GDM1 (cell line): ENCODE results near the gene ARHGAP26.
"Not testable (repeated sequence)": the region's sequence is repeated elsewhere in the genome, so short reads cannot be mapped to it uniquely, and the experiment has no call there.

Experiments used
- DNase-seq: peaks from one replicate; lab custom pipeline; 2025; lab: John Stamatoyannopoulos, UW

ARHGAP26 gene

GRCh38 chr5:143092711-143093451 lies 322.7 kb downstream of the ARHGAP26 start:
- DNase-seq, result not testable (repeated sequence)

GRCh38 chr5:143093452-143094086 lies 323.4 kb downstream of the ARHGAP26 start:
- DNase-seq, result no peak

GRCh38 chr5:143094087-143094521 lies 323.9 kb downstream of the ARHGAP26 start:
- DNase-seq, result no peak

- not testable (repeated sequence) for DNase-seq
These were observed 324.4 kb downstream of the ARHGAP26 start for GRCh38 chr5:143094608-143095007.

- no peak for DNase-seq
These were observed 330.9 kb downstream of the ARHGAP26 start for GRCh38 chr5:143101121-143101520.

- DNase-seq, result no peak
These were observed 331.7 kb downstream of the ARHGAP26 start for GRCh38 chr5:143101725-143102386.

- no peak for DNase-seq
These were observed 332.2 kb downstream of the ARHGAP26 start for GRCh38 chr5:143102411-143102810.

GRCh38 chr5:143105216-143105905 lies 335.2 kb downstream of the ARHGAP26 start:
- no peak for DNase-seq

GRCh38 chr5:143106174-143106573 lies 336.0 kb downstream of the ARHGAP26 start:
- DNase-seq, result no peak

- no peak for DNase-seq
These were observed 338.4 kb downstream of the ARHGAP26 start for GRCh38 chr5:143108498-143109128.

- no peak for DNase-seq
These were observed 340.4 kb downstream of the ARHGAP26 start for GRCh38 chr5:143110591-143110990.

GRCh38 chr5:143111799-143112198 lies 341.6 kb downstream of the ARHGAP26 start:
- no peak for DNase-seq

GRCh38 chr5:143113461-143113860 lies 343.3 kb downstream of the ARHGAP26 start:
- DNase-seq, result no peak

GRCh38 chr5:143114481-143114880 lies 344.3 kb downstream of the ARHGAP26 start:
- DNase-seq, result no peak

- no peak for DNase-seq
These were observed 345.2 kb downstream of the ARHGAP26 start for GRCh38 chr5:143115381-143115780.

- no peak for DNase-seq
These were observed 346.6 kb downstream of the ARHGAP26 start for GRCh38 chr5:143116814-143117213.

GRCh38 chr5:143117821-143118220 lies 347.6 kb downstream of the ARHGAP26 start:
- no peak for DNase-seq

- peak; percentile 22 for DNase-seq
These were observed 348.0 kb downstream of the ARHGAP26 start for GRCh38 chr5:143118222-143118621.

- DNase-seq, result not testable (repeated sequence)
These were observed 348.6 kb downstream of the ARHGAP26 start for GRCh38 chr5:143118818-143119217.

- no peak for DNase-seq
These were observed 349.2 kb downstream of the ARHGAP26 start for GRCh38 chr5:143119291-143119769.

GRCh38 chr5:143119881-143120341 lies 349.7 kb downstream of the ARHGAP26 start:
- DNase-seq, result no peak
